Mesenchymal stem cell (in vitro differentiated cells and primary cell): ENCODE data around the gene SIDT2.

Experiments used
- DNase-seq: peaks from one replicate; pipeline ENCODE4 v3.0.0-alpha.2; 2013
- H2AFZ ChIP-seq: one replicate; pipeline ENCODE4 v1.6.1; 2013; ENCODE audit warnings: low read depth, mild to moderate bottlenecking, control low read depth, inconsistent platforms, low read length, moderate library complexity
- H2AK5ac ChIP-seq: 2 replicates; pipeline ENCODE4 v1.6.1; 2013; ENCODE audit warnings: low read length, moderate library complexity, mild to moderate bottlenecking, inconsistent platforms; ENCODE audit not compliant: severe bottlenecking
- H2BK120ac ChIP-seq: one replicate; pipeline ENCODE4 v1.6.1; 2013; ENCODE audit warnings: low read depth, mild to moderate bottlenecking, inconsistent platforms, low read length, moderate library complexity
- H2BK12ac ChIP-seq, 2 experiments: one replicate each; pipeline ENCODE4 v1.6.1; 2013; ENCODE audit warnings: inconsistent platforms in 2 of 2, low read length in 2 of 2, mild to moderate bottlenecking in 2 of 2, moderate library complexity in 2 of 2, control low read depth in 1 of 2
- H2BK15ac ChIP-seq: one replicate; pipeline ENCODE4 v1.6.1; 2013; ENCODE audit warnings: mild to moderate bottlenecking, low read depth, inconsistent platforms; ENCODE audit not compliant: poor library complexity, severe bottlenecking
- H2BK5ac ChIP-seq: 2 replicates; pipeline ENCODE4 v1.6.1; 2013; ENCODE audit warnings: low read depth, mild to moderate bottlenecking, low read length, control low read depth, inconsistent platforms; ENCODE audit not compliant: poor library complexity, severe bottlenecking
- H3K14ac ChIP-seq, 2 experiments: one replicate each; pipeline ENCODE4 v1.6.1; 2013; ENCODE audit warnings: inconsistent platforms in 2 of 2, low read length in 2 of 2, control low read depth in 1 of 2, mild to moderate bottlenecking in 1 of 2, moderate library complexity in 1 of 2
- H3K18ac ChIP-seq, 2 experiments: one replicate each; pipeline ENCODE4 v1.6.1; 2013; ENCODE audit warnings: inconsistent platforms in 2 of 2, low read length in 2 of 2, control low read depth in 1 of 2, low read depth in 1 of 2, mild to moderate bottlenecking in 1 of 2
- H3K23ac ChIP-seq, 2 experiments: one replicate each; pipeline ENCODE4 v1.6.1; 2013; ENCODE audit warnings: inconsistent platforms in 2 of 2, low read length in 2 of 2, mild to moderate bottlenecking in 2 of 2, moderate library complexity in 2 of 2, control low read depth in 1 of 2
- H3K27ac ChIP-seq: 2 replicates; pipeline ENCODE4 v1.5.1; 2013; ENCODE audit warnings: mild to moderate bottlenecking, moderate library complexity, low read length, control low read depth, inconsistent platforms; ENCODE audit not compliant: poor library complexity, severe bottlenecking
- H3K27me3 ChIP-seq, 2 experiments: 2 replicates each; pipeline versions ENCODE4 v1.6.1 to v1.7.0; 2013; ENCODE audit warnings: low read length in 2 of 2, mild to moderate bottlenecking in 2 of 2, moderate library complexity in 2 of 2, control low read depth in 1 of 2, inconsistent platforms in 1 of 2; ENCODE audit not compliant: control insufficient read depth in 1 of 2, insufficient read depth in 1 of 2
- H3K36me3 ChIP-seq, 2 experiments: 2 replicates each; pipeline versions ENCODE4 v1.6.1 to v1.7.0; 2013; ENCODE audit warnings: low read length in 2 of 2, control low read depth in 1 of 2, inconsistent platforms in 1 of 2, low read depth in 1 of 2, mild to moderate bottlenecking in 1 of 2; ENCODE audit not compliant: insufficient read depth in 2 of 2, control insufficient read depth in 1 of 2
- H3K4ac ChIP-seq, 2 experiments: one replicate each; pipeline ENCODE4 v1.6.1; 2013; ENCODE audit warnings: inconsistent platforms in 2 of 2, low read length in 2 of 2, mild to moderate bottlenecking in 2 of 2, moderate library complexity in 2 of 2, control low read depth in 1 of 2, low read depth in 1 of 2
- H3K4me1 ChIP-seq: 2 replicates; pipeline ENCODE4 v1.6.1; 2013; ENCODE audit warnings: low read depth, low read length, control low read depth; ENCODE audit not compliant: control insufficient read depth, insufficient read depth
- H3K4me2 ChIP-seq: 2 replicates; pipeline ENCODE4 v1.6.1; 2013; ENCODE audit warnings: low read length, mild to moderate bottlenecking, inconsistent platforms; ENCODE audit not compliant: poor library complexity, severe bottlenecking
- H3K4me3 ChIP-seq, 2 experiments: 2 replicates each; pipeline versions ENCODE4 v1.5.1 to v1.7.0; 2013; ENCODE audit warnings: low read length in 2 of 2, mild to moderate bottlenecking in 2 of 2, control low read depth in 1 of 2, low read depth in 1 of 2; ENCODE audit not compliant: insufficient read depth in 1 of 2
- H3K79me1 ChIP-seq: replicated peaks from 2 replicates; pipeline ENCODE4 v1.6.1; 2013; ENCODE audit warnings: mild to moderate bottlenecking, control low read depth, low read length, inconsistent platforms; ENCODE audit not compliant: poor library complexity, severe bottlenecking
- H3K9ac ChIP-seq: 2 replicates; pipeline ENCODE4 v1.7.0; 2013; ENCODE audit warnings: mild to moderate bottlenecking, low read length, moderate library complexity
- H3K9me3 ChIP-seq: 2 replicates; pipeline ENCODE4 v1.7.0; 2013; ENCODE audit warnings: mild to moderate bottlenecking, low read length; ENCODE audit not compliant: control insufficient read depth
- H4K8ac ChIP-seq: one replicate; pipeline ENCODE4 v1.6.1; 2013; ENCODE audit warnings: inconsistent platforms, mild to moderate bottlenecking, low read length, moderate library complexity
- H4K91ac ChIP-seq: one replicate; pipeline ENCODE4 v1.6.1; 2013; ENCODE audit warnings: mild to moderate bottlenecking, low read length, inconsistent platforms
- WGBS: methylation state at CpG from one replicate; pipeline ENCODE4 v1.1.7; 2013; ENCODE audit warnings: mixed read lengths; 5-methylcytosine and 5-hydroxymethylcytosine counted together

SIDT2 gene

GRCh38 chr11:117230286-117230961 lies 51.9 kb downstream of the SIDT2 start:
- H3K23ac ChIP-seq: no peak overlapping the region
- H3K27me3 ChIP-seq: no peaks in the 10 kb centered on the region
- H3K4me1 ChIP-seq: peaks cover 1% of the 10 kb centered on the region
- peaks cover 37 to 40% of the 10 kb centered on the region in 2 experiments for H3K36me3 ChIP-seq
- H3K9me3 ChIP-seq: no peaks in the 10 kb centered on the region
- H3K79me1 ChIP-seq: peaks cover 21% of the 10 kb centered on the region
- H3K4ac ChIP-seq: no peak overlapping the region
- H3K18ac ChIP-seq: no peak overlapping the region
- peak overlapping the region; percentile 98 for H3K9ac ChIP-seq
- H2BK12ac ChIP-seq: no peak overlapping the region
- no peak overlapping the region for H4K91ac ChIP-seq
- peak overlapping the region in 1 of 2 experiments; percentile 94 for H3K4me3 ChIP-seq
- no peak overlapping the region for H3K27ac ChIP-seq
- H3K14ac ChIP-seq: no peak overlapping the region
- peak overlapping the region; percentile 91 for H3K4me2 ChIP-seq
- no peak for DNase-seq
- H2BK15ac ChIP-seq: no peak overlapping the region
- no peak overlapping the region for H2AFZ ChIP-seq
- H4K8ac ChIP-seq: no peak overlapping the region
- no peak overlapping the region for H2BK120ac ChIP-seq
- H2BK5ac ChIP-seq: no peak overlapping the region
- no peak overlapping the region for H2AK5ac ChIP-seq
- 92% methylated on average over 12 of the region's 12 CpGs for whole genome bisulfite sequencing

GRCh38 chr11:117230999-117231841 lies 52.7 kb downstream of the SIDT2 start:
- H3K27ac ChIP-seq: peak overlapping the region; percentile 50
- no peaks in the 10 kb centered on the region for H3K27me3 ChIP-seq
- peaks cover 1% of the 10 kb centered on the region for H3K4me1 ChIP-seq
- H3K79me1 ChIP-seq: peaks cover 22% of the 10 kb centered on the region
- H3K18ac ChIP-seq: peak overlapping the region; percentile 41 to 68
- H3K23ac ChIP-seq: no peak overlapping the region
- H3K9ac ChIP-seq: peak overlapping the region; percentile 98
- H3K4ac ChIP-seq: peak overlapping the region; percentile 43 to 75
- H2BK15ac ChIP-seq: no peak overlapping the region
- H4K8ac ChIP-seq: peak overlapping the region; percentile 71
- 16% methylated on average over 14 of the region's 14 CpGs for WGBS
- peak overlapping the region; percentile 82 to 94 for H3K4me3 ChIP-seq
- H2AK5ac ChIP-seq: no peak overlapping the region
- peaks cover 33 to 38% of the 10 kb centered on the region in 2 experiments for H3K36me3 ChIP-seq
- DNase-seq: no peak
- H2BK120ac ChIP-seq: no peak overlapping the region
- no peak overlapping the region for H2BK5ac ChIP-seq
- peak overlapping the region in 1 of 2 experiments; percentile 7 for H2BK12ac ChIP-seq
- H3K9me3 ChIP-seq: no peaks in the 10 kb centered on the region
- no peak overlapping the region for H4K91ac ChIP-seq
- H3K14ac ChIP-seq: no peak overlapping the region
- H2AFZ ChIP-seq: peak overlapping the region; percentile 49
- peak overlapping the region; percentile 91 for H3K4me2 ChIP-seq

GRCh38 chr11:117231842-117232091 lies 53.2 kb downstream of the SIDT2 start, which contains the start of gene PCSK7:
Gene PCSK7 (minus strand): TSS chr11:117232073. CDS start chr11:117229844, 2,229 bp downstream.
- Histone ChIP-seq H2BK12ac (peak within 1 kb of the TSS; percentile 7 to 45), H2AFZ (peak within 1 kb of the TSS; percentile 66), H3K27me3 (no peaks in the 10 kb centered on the region), H2BK5ac (no peak within 1 kb of the TSS), H3K14ac (peak within 1 kb of the TSS; percentile 25 to 78), H3K4me2 (peak within 1 kb of the TSS; percentile 91), H3K18ac (peak within 1 kb of the TSS; percentile 68 to 83), H3K36me3 (peaks cover 33 to 39% of the 10 kb centered on the region in 2 experiments), H3K9me3 (no peaks in the 10 kb centered on the region), H2BK15ac (peak within 1 kb of the TSS; percentile 57), H3K23ac (no peak within 1 kb of the TSS), H4K8ac (peak within 1 kb of the TSS; percentile 96), H3K4me1 (peaks cover 1% of the 10 kb centered on the region), H3K79me1 (peaks cover 24% of the 10 kb centered on the region), H3K4me3 (peak within 1 kb of the TSS; percentile 82 to 94), H2BK120ac (peak within 1 kb of the TSS; percentile 95), H4K91ac (peak within 1 kb of the TSS; percentile 66), H3K4ac (peak within 1 kb of the TSS; percentile 83 to 88), H3K9ac (peak within 1 kb of the TSS; percentile 98), H2AK5ac (no peak within 1 kb of the TSS), H3K27ac (peak within 1 kb of the TSS; percentile 50)
- 0% methylated on average over 11 of the region's 13 CpGs for WGBS
- DNase-seq: peak; percentile 76
